K562 (cell line): ENCODE results near the gene CELA3A. TPM values are rescaled to one million over a fixed set of nuclear protein-coding genes. Genes with fewer than 3 reads are reported as not detected.
A peak's percentile ranks its signal among the peaks of the same experiment; 100 is the strongest.

Source experiments
- C11orf30 ChIP-seq: fragments of 450-650 bp; IDR thresholded peaks from 2 replicates; pipeline ENCODE4 v1.6.1; 2016; ENCODE audit warnings: low read depth, mild to moderate bottlenecking
- CAMTA2 ChIP-seq: fragments of 250-450 bp; sonication (Bioruptor Pico); conservative IDR thresholded peaks from 2 replicates; pipeline ENCODE4 v1.5.1; 2022
- CTBP1 ChIP-seq: fragments of 450-650 bp; IDR thresholded peaks from 2 replicates; pipeline ENCODE4 v1.6.1; 2016; ENCODE audit warnings: borderline replicate concordance
- FOSL1 ChIP-seq: fragments of 200-800 bp; sonication (Bioruptor generic); conservative IDR thresholded peaks from 2 replicates; pipeline ENCODE4 v1.6.1; 2016; ENCODE audit warnings: missing genetic modification characterization, missing compliant biosample characterization
- ILF3 ChIP-seq: fragments of 450-650 bp; IDR thresholded peaks from 2 replicates; pipeline ENCODE4 v1.6.1; 2018; ENCODE audit warnings: antibody characterized with exemption, mild to moderate bottlenecking, moderate library complexity, borderline replicate concordance
- LEF1 ChIP-seq: fragments of 450-650 bp; IDR thresholded peaks from 2 replicates; pipeline ENCODE4 v1.6.1; 2016; ENCODE audit warnings: mild to moderate bottlenecking
- MCM3 ChIP-seq: fragments of 450-650 bp; IDR thresholded peaks from 2 replicates; pipeline ENCODE4 v1.6.1; 2016
- NR2F6 ChIP-seq: fragments of 450-650 bp; formaldehyde crosslinking; IDR thresholded peaks from 2 replicates; pipeline ENCODE4 v1.4.0; 2020; ENCODE audit warnings: mild to moderate bottlenecking
- PCBP2 ChIP-seq: fragments of 200-400 bp; formaldehyde crosslinking; IDR thresholded peaks from 2 replicates; pipeline ENCODE4 v1.6.1; 2018; ENCODE audit warnings: low read length, low read depth, mild to moderate bottlenecking, moderate library complexity; ENCODE audit not compliant: poor library complexity, severe bottlenecking
- PML ChIP-seq: IDR thresholded peaks from 2 replicates; pipeline ENCODE4 v1.6.1; 2012; ENCODE audit warnings: low read length, inconsistent platforms
- PTBP1 ChIP-seq: fragments of 200-400 bp; formaldehyde crosslinking; IDR thresholded peaks from 2 replicates; pipeline ENCODE4 v1.6.1; 2017; ENCODE audit warnings: low read depth, low read length
- RBBP5 ChIP-seq: fragments of 200-600 bp; sonication (generic); IDR thresholded peaks from 2 replicates; pipeline ENCODE4 v1.6.1; 2012; ENCODE audit warnings: borderline replicate concordance, mild to moderate bottlenecking, low read length, control low read depth, inconsistent platforms; ENCODE audit not compliant: insufficient read depth, poor library complexity, severe bottlenecking
- RFX5 ChIP-seq: IDR thresholded peaks from 2 replicates; pipeline ENCODE4 v1.6.1; 2011; ENCODE audit warnings: low read depth, mild to moderate bottlenecking, improper control_type of control experiment, low read length
- SRSF9 ChIP-seq: fragments of 200-400 bp; formaldehyde crosslinking; IDR thresholded peaks from 2 replicates; pipeline ENCODE4 v1.6.1; 2017; ENCODE audit warnings: low read depth, low read length, borderline replicate concordance
- ZNF133 ChIP-seq: fragments of 250-450 bp; sonication (Bioruptor Pico); IDR thresholded peaks from 2 replicates; pipeline ENCODE4 v1.4.0; 2020; ENCODE audit warnings: mild to moderate bottlenecking
- ZNF584 ChIP-seq: fragments of 200-800 bp; sonication (Bioruptor generic); IDR thresholded peaks from 2 replicates; pipeline ENCODE4 v1.6.1; 2016; ENCODE audit warnings: low read depth, mild to moderate bottlenecking, missing genetic modification characterization, missing compliant biosample characterization
- polyA plus RNA-seq, 8 experiments: library from polyadenylated mRNA; depleted of rRNA in 4 of 8; stranded (reverse) in 5 of 8; unstranded in 3 of 8; fragments of >200 nt; fragmentation: Nextera tagmentation in 2 of 8; fragmentation: Illumina TruSeq in 1 of 8; extraction: Ambion mirVana in 2 of 8; extraction: Trizol in 1 of 8; gene quantifications; 2 replicates each; pipeline versions ENCODE4 v1.2.1 to v1.2.3, GENCODE V29; 2011 to 2014; ENCODE audit warnings: inconsistent platforms in 1 of 8, missing spikeins in 1 of 8
- total RNA-seq, 7 experiments: library from RNA; depleted of rRNA in 6 of 7; stranded (reverse); fragments of >200 nt in 6 of 7; fragmentation: Illumina TruSeq in 2 of 7; extraction: Trizol in 2 of 7; gene quantifications; 2 replicates each; pipeline versions ENCODE4 v1.2.1 to v1.2.3, GENCODE V29; 2011 to 2021; ENCODE audit warnings: low replicate concordance in 1 of 7
- TF ChIP-seq, protein P1 (sequence below): sonication (generic); formaldehyde crosslinking; IDR thresholded peaks from 2 replicates; pipeline ENCODE4 v1.8.0; 2022; ENCODE audit warnings: missing genetic modification reagents, mild to moderate bottlenecking, borderline replicate concordance
- TF ChIP-seq, protein P2 (sequence below): sonication (generic); formaldehyde crosslinking; IDR thresholded peaks from 2 replicates; pipeline ENCODE4 v1.8.0; 2022; ENCODE audit warnings: mild to moderate bottlenecking, missing genetic modification reagents
- TF ChIP-seq, protein P3 (sequence below), 2 experiments: fragments of 200-800 bp in 1 of 2; sonication (Bioruptor generic) in 1 of 2; sonication (generic) in 1 of 2; formaldehyde crosslinking in 1 of 2; IDR thresholded peaks in 1 of 2; conservative IDR thresholded peaks in 1 of 2; 2 replicates each; pipeline versions ENCODE4 v1.5.0 to v1.6.1; 2016 to 2020; ENCODE audit warnings: missing compliant biosample characterization in 1 of 2, missing genetic modification characterization in 1 of 2, missing genetic modification reagents in 1 of 2
- TF ChIP-seq, protein P4 (sequence below): sonication (generic); formaldehyde crosslinking; IDR thresholded peaks from 2 replicates; pipeline ENCODE4 v1.8.1; 2023; ENCODE audit warnings: mild to moderate bottlenecking, missing genetic modification reagents
- TF ChIP-seq, protein P5 (sequence below): fragments of 200-800 bp; sonication (Bioruptor generic); IDR thresholded peaks from 2 replicates; pipeline ENCODE4 v1.6.1; 2017; ENCODE audit warnings: missing genetic modification characterization, missing compliant biosample characterization

CELA3A gene
- total and polyA plus RNA-seq, 9 of the 15 experiments (the other 6 are each of a cell fraction or from before 2014, with no cell fraction given), result 5.4 TPM; not detected in 8

DNA sequence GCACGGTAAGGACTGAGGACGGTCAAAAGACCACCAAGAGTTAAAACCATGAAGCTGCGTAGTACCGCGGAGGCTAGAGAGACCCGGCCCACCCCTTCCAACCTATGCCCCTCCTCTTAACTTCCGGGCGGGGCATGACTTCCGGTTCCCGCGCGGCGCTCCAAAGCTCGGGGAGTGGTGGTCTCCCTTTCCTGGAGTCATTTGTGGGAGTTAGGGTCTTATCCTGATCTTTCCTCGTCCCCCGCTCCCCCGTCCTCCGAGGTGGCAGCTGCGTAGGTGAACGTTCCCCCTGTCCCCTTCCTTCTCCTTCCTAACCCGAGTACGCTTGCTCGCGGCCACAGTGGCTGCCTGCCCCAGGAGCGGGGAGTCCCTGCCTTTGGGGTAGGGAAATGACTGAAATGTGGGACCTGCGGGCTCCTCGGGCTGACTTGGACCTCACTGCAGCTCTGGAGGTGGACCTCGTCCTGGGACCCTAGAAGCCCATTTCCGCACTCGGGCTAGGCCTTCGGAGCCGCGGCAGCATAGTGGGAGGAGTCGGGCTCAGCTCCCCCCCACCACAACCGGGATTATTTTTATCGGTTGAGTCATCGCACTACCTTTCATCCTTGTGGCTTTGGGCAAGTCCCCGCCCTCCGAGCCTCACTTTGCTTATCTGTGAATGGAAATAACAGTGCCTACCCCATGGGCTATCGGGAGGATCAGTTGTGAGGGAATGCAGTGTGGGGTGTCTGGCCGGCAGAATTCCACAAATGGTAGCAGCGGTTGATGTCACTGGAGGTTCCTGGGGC lies 24.1 kb downstream of the CELA3A start (continued):
- TF ChIP-seq, protein P1, sequence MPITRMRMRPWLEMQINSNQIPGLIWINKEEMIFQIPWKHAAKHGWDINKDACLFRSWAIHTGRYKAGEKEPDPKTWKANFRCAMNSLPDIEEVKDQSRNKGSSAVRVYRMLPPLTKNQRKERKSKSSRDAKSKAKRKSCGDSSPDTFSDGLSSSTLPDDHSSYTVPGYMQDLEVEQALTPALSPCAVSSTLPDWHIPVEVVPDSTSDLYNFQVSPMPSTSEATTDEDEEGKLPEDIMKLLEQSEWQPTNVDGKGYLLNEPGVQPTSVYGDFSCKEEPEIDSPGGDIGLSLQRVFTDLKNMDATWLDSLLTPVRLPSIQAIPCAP (CRISPR knock-in tag), result no peak
- peak; percentile 98 for TF ChIP-seq FOSL1 (tag)
- TF ChIP-seq ZNF133 (CRISPR knock-in tag), result no peak
- TF ChIP-seq MCM3, result no peak
- TF ChIP-seq NR2F6 (CRISPR knock-in tag), result no peak
- no peak for TF ChIP-seq ZNF584 (CRISPR knock-in tag)
- no peak for TF ChIP-seq PTBP1
- TF ChIP-seq, protein P2, sequence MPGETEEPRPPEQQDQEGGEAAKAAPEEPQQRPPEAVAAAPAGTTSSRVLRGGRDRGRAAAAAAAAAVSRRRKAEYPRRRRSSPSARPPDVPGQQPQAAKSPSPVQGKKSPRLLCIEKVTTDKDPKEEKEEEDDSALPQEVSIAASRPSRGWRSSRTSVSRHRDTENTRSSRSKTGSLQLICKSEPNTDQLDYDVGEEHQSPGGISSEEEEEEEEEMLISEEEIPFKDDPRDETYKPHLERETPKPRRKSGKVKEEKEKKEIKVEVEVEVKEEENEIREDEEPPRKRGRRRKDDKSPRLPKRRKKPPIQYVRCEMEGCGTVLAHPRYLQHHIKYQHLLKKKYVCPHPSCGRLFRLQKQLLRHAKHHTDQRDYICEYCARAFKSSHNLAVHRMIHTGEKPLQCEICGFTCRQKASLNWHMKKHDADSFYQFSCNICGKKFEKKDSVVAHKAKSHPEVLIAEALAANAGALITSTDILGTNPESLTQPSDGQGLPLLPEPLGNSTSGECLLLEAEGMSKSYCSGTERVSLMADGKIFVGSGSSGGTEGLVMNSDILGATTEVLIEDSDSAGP, result no peak
- TF ChIP-seq, protein P3, sequence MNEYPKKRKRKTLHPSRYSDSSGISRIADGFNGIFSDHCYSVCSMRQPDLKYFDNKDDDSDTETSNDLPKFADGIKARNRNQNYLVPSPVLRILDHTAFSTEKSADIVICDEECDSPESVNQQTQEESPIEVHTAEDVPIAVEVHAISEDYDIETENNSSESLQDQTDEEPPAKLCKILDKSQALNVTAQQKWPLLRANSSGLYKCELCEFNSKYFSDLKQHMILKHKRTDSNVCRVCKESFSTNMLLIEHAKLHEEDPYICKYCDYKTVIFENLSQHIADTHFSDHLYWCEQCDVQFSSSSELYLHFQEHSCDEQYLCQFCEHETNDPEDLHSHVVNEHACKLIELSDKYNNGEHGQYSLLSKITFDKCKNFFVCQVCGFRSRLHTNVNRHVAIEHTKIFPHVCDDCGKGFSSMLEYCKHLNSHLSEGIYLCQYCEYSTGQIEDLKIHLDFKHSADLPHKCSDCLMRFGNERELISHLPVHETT (CRISPR knock-in tag; conservative IDR thresholded peaks at IDR 0.05 in 1 of 2, IDR thresholded peaks at IDR 0.05 in 1 of 2), result 0 out of 4 replicates have a peak, but pooled peaks of 1 of the 2 experiments have one; percentile 42
- no peak for TF ChIP-seq SRSF9
- peak; percentile 92 for TF ChIP-seq CTBP1
- TF ChIP-seq, protein P4, sequence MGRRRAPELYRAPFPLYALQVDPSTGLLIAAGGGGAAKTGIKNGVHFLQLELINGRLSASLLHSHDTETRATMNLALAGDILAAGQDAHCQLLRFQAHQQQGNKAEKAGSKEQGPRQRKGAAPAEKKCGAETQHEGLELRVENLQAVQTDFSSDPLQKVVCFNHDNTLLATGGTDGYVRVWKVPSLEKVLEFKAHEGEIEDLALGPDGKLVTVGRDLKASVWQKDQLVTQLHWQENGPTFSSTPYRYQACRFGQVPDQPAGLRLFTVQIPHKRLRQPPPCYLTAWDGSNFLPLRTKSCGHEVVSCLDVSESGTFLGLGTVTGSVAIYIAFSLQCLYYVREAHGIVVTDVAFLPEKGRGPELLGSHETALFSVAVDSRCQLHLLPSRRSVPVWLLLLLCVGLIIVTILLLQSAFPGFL, result no peak
- peak; percentile 92 for TF ChIP-seq LEF1
- TF ChIP-seq, protein P5, sequence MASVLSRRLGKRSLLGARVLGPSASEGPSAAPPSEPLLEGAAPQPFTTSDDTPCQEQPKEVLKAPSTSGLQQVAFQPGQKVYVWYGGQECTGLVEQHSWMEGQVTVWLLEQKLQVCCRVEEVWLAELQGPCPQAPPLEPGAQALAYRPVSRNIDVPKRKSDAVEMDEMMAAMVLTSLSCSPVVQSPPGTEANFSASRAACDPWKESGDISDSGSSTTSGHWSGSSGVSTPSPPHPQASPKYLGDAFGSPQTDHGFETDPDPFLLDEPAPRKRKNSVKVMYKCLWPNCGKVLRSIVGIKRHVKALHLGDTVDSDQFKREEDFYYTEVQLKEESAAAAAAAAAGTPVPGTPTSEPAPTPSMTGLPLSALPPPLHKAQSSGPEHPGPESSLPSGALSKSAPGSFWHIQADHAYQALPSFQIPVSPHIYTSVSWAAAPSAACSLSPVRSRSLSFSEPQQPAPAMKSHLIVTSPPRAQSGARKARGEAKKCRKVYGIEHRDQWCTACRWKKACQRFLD, result peak; percentile 46; the same call in 1 of the 2 replicates
- no peak for TF ChIP-seq ILF3
- TF ChIP-seq CAMTA2, result no peak
- no peak for TF ChIP-seq RBBP5
- TF ChIP-seq C11orf30, result peak; percentile 52
- TF ChIP-seq PML, result peak; percentile 86
- TF ChIP-seq RFX5, result no peak
- TF ChIP-seq PCBP2, result no peak
